Psoas muscle (tissue), 8 donors: ENCODE results near the gene TUBB4B. TPM values are rescaled to one million over a fixed set of nuclear protein-coding genes. Genes with fewer than 3 reads are reported as not detected.
A peak's percentile ranks its signal among the peaks of the same experiment; 100 is the strongest.

ENCODE experiments used
- ATAC-seq, 4 donors: fragments of 200-7000 bp; cut with Tn5 transposase; one replicate each; pipeline ENCODE4 v1.9.1; 2020; ENCODE audit warnings: moderate library complexity in 3 of 4, mild to moderate bottlenecking in 2 of 4
- DNase-seq, 2 donors: peaks; one replicate each; pipeline ENCODE4 v3.0.0-alpha.2; 2020
- H3K27ac ChIP-seq: fragments of 200-600 bp; one replicate; pipeline ENCODE4 v1.8.0; 2022
- H3K27me3 ChIP-seq, 3 donors: fragments of 200-600 bp in 1 of 3; one replicate each; pipeline versions ENCODE4 v1.6.1 to v1.8.0; 2013 to 2022; ENCODE audit warnings: low read length in 2 of 3, mild to moderate bottlenecking in 2 of 3, moderate library complexity in 1 of 3; ENCODE audit not compliant: insufficient read depth in 3 of 3
- H3K36me3 ChIP-seq, 2 donors: fragments of 200-600 bp in 1 of 2; one replicate each; pipeline versions ENCODE4 v1.6.1 to v1.8.0; 2013 to 2022; ENCODE audit warnings: low read depth in 1 of 2, mild to moderate bottlenecking in 1 of 2, moderate library complexity in 1 of 2; ENCODE audit not compliant: insufficient read depth in 1 of 2
- H3K4me1 ChIP-seq: fragments of 200-600 bp; one replicate; pipeline ENCODE4 v1.8.0; 2022
- H3K4me3 ChIP-seq: fragments of 200-600 bp; one replicate; pipeline ENCODE4 v1.8.0; 2022; ENCODE audit warnings: mild to moderate bottlenecking
- H3K9me3 ChIP-seq: fragments of 200-600 bp; one replicate; pipeline ENCODE4 v1.8.0; 2022
- CTCF ChIP-seq: fragments of 200-600 bp; IDR thresholded peaks from one replicate; pipeline ENCODE4 v1.8.0; 2022; ENCODE audit warnings: antibody characterized with exemption
- WGBS, 3 donors: extraction: QIAGEN DNeasy Blood & Tissue Kit; methylation state at CpG; one replicate each; pipeline versions ENCODE4 v1.1.6 to v1.1.7; 2013; 5-methylcytosine and 5-hydroxymethylcytosine counted together
- intact Hi-C, 2 donors: fragments of 100-400 bp; cut with DNase I; formaldehyde crosslinking; loops; one replicate each; pipeline versions ENCODE4 v1.11.0 to v1.14.2; 2022
- polyA plus RNA-seq, 3 donors: library from polyadenylated mRNA; stranded (reverse); fragments of 200-250 nt; gene quantifications; one replicate each; pipeline ENCODE4 v1.2.3, GENCODE V29; 2013
- total RNA-seq, 4 donors: library from RNA; stranded (reverse); fragmentation: NEBNext Ultra II Directional in 2 of 4; extraction: Animal tissue kit (Norgen Biotek cat#: 25700) in 2 of 4; gene quantifications; one replicate each; pipeline versions ENCODE4 v1.2.1 to v1.2.4, GENCODE V29; 2021 to 2023
- donor health status: healthy with polysubstance abuse.
- donor health status: DM: no; HTN: no; CAD: no; lungs with moderate emphysema.
- donor health status: Bipolar disorder and iron deficiency.
- donor health status: healthy.
- donor health status: DM: yes; HTN: yes; CAD: no.
- donor health status: DM: no; HTN: no; CAD: no.
- donor health status: DM: no; HTN: no; CAD: no.
- donor health status: DM: yes; HTN: yes; CAD: no.

The TUBB4B gene
- total and polyA plus RNA-seq, 7 donors, result 111 to 838 (median 273) TPM

- Histone ChIP-seq H3K27ac (no peak overlapping the region), H3K4me1 (peaks cover 42% of the 10 kb centered on the region), H3K27me3 (no peaks in the 10 kb centered on the region), H3K4me3 (no peak overlapping the region), H3K36me3 (peaks cover 3 to 29% of the 10 kb centered on the region in 2 donors), H3K9me3 (no peaks in the 10 kb centered on the region)
- DNase-seq, result no peak
- ATAC-seq, result no peak
- intact Hi-C loops, result no loop called here
- WGBS, 3 donors, result 72 to 79% (median 76%) methylated on average over 12 to 14 of the region's 14 CpGs
- TF ChIP-seq CTCF, result no peak
Observed at GRCh38 chr9:137193771-137194170, 47.3 kb upstream of the TUBB4B start.

DNA sequence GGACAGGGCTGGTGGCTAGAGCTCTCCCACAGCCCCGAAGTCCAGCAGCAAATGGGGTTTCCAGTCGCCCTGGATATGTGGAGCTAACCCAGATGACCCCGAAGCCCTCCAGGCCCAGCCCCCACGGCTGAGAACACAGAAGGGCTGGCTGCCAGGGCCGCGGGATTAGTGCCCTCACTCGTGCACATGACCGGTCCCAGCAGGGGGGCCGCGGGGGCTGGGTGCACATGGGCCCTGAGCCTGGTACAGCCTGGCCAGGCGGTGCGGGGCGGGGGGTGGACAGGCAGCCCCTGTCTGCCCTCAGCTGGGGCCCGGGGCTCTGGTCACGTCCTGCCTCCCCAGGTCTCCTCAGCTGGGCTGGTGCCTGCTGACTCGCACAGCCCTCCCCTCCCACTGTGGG lies 46.7 kb upstream of the TUBB4B start:
- Histone ChIP-seq H3K4me3 (no peak overlapping the region), H3K4me1 (peaks cover 46% of the 10 kb centered on the region), H3K27me3 (no peaks in the 10 kb centered on the region), H3K36me3 (peaks cover 3 to 29% of the 10 kb centered on the region in 2 donors), H3K9me3 (no peaks in the 10 kb centered on the region), H3K27ac (no peak overlapping the region)
- no peak for TF ChIP-seq CTCF
- DNase-seq, result no peak
- 41 to 46% (median 44%) methylated on average over 16 of the region's 16 CpGs for WGBS, 3 donors
- intact Hi-C loops, result no loop called here
- peak in 2 of 4 donors; percentile 26 to 33 for ATAC-seq

- Histone ChIP-seq H3K36me3 (peaks cover 3 to 25% of the 10 kb centered on the region in 2 donors), H3K4me1 (peaks cover 46% of the 10 kb centered on the region), H3K9me3 (no peaks in the 10 kb centered on the region), H3K27me3 (no peaks in the 10 kb centered on the region), H3K27ac (no peak overlapping the region), H3K4me3 (no peak overlapping the region)
- WGBS, 3 donors, result 78 to 86% (median 80%) methylated on average over 10 of the region's 10 CpGs
- ATAC-seq, result no peak
- no peak for TF ChIP-seq CTCF
- DNase-seq, result no peak
- intact Hi-C loops, result no loop called here
Observed at GRCh38 chr9:137194909-137195308, 46.2 kb upstream of the TUBB4B start.

DNA sequence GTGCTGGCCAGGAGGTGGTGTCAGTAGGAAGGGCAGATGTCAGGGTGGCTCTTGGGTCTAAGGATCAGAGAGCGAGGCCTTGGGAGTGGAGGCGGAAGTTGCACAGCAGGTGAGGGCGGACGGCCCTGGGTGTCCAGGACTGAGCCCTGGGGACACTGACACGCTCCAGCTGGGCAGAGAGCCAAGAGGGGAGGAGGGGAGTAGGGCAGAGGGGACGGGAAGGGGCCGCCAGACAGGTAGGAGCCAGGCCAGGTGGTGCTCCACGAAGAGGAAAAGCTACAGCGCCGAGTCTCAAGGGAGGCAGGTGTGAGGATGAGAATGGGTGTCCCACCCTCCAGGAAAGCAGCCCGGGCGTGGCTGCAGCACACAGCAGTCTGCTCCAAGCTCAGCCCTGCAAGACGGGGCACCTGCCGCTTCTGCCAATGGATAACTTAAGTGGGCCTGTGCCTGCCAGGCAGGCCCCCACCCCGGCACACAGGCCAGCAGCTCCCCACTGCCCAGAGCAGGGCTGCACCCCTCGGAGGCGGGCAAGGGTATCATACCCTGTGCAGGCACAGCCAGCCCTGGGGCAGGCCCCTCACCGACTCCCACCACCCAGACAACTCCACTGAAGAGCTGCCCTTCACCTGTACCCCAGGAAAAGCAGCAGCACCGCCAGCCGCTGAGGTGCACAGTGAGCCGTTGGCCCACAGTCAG lies 45.4 kb upstream of the TUBB4B start:
- H3K27me3 ChIP-seq, result no peaks in the 10 kb centered on the region
- no peaks in the 10 kb centered on the region for H3K9me3 ChIP-seq
- H3K4me3 ChIP-seq, result no peak overlapping the region
- TF ChIP-seq CTCF, result no peak
- intact Hi-C loops, result no loop called here
- no peak for ATAC-seq
- H3K27ac ChIP-seq, result no peak overlapping the region
- H3K36me3 ChIP-seq, result peaks cover 3 to 17% of the 10 kb centered on the region in 2 donors
- 82 to 85% (median 84%) methylated on average over 17 to 21 of the region's 21 CpGs for WGBS, 3 donors
- peaks cover 38% of the 10 kb centered on the region for H3K4me1 ChIP-seq
- no peak for DNase-seq
